Thyroid gland (tissue), 4 donors: ENCODE measurements around the gene PRSS27.

Source experiments
- POLR2A ChIP-seq, 2 donors: fragments of 450-650 bp; IDR thresholded peaks; one replicate each; pipeline ENCODE4 v1.6.1; 2017; ENCODE audit warnings: antibody characterized with exemption in 2 of 2, mild to moderate bottlenecking in 2 of 2, moderate library complexity in 1 of 2
- TF ChIP-seq, protein P1 (sequence below), 6 experiments: fragments of 200-600 bp in 3 of 6; fragments of 450-650 bp in 3 of 6; sonication (generic) in 3 of 6; IDR thresholded peaks; one replicate each; pipeline ENCODE4 v1.5.1; 2016 to 2019; ENCODE audit warnings: antibody characterized with exemption in 6 of 6, mild to moderate bottlenecking in 2 of 6, inconsistent platforms in 1 of 6, moderate library complexity in 1 of 6

- TF ChIP-seq, protein P1, sequence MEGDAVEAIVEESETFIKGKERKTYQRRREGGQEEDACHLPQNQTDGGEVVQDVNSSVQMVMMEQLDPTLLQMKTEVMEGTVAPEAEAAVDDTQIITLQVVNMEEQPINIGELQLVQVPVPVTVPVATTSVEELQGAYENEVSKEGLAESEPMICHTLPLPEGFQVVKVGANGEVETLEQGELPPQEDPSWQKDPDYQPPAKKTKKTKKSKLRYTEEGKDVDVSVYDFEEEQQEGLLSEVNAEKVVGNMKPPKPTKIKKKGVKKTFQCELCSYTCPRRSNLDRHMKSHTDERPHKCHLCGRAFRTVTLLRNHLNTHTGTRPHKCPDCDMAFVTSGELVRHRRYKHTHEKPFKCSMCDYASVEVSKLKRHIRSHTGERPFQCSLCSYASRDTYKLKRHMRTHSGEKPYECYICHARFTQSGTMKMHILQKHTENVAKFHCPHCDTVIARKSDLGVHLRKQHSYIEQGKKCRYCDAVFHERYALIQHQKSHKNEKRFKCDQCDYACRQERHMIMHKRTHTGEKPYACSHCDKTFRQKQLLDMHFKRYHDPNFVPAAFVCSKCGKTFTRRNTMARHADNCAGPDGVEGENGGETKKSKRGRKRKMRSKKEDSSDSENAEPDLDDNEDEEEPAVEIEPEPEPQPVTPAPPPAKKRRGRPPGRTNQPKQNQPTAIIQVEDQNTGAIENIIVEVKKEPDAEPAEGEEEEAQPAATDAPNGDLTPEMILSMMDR (IDR thresholded peaks at IDR 0.05), result no peak
- TF ChIP-seq POLR2A (IDR thresholded peaks at IDR 0.05), result no peak
These were observed 23.2 kb upstream of the PRSS27 start for GRCh38 chr16:2743007-2743810.
